IMR-90 (cell line): ENCODE measurements around the gene TM2D1. TPM values are rescaled to one million over a fixed set of nuclear protein-coding genes. Genes with fewer than 3 reads are reported as not detected.

ENCODE experiments used
- ATAC-seq: fragments of 200-7000 bp; cut with Tn5 transposase; 2 replicates; pipeline ENCODE4 v1.9.1; 2020; ENCODE audit warnings: low read depth, mild to moderate bottlenecking, moderate library complexity
- BruUV-seq: library from RNA; stranded (reverse); fragments of 400-500 nt; replicated peaks from 2 replicates; lab custom pipeline; 2021; lab: Mats Ljungman, UMichigan
- CTCF ChIA-PET: fragments of 300-600 bp; formaldehyde crosslinking; extraction: SDS; loops from one replicate; lab custom pipeline; 2021; ENCODE audit warnings: antibody characterized with exemption; lab: Yijun Ruan, JAX
- POLR2A ChIA-PET: fragments of 300-600 bp; sonication (Branson Sonifier 250); formaldehyde crosslinking; loops from one replicate; lab custom pipeline; 2022; ENCODE audit warnings: antibody characterized with exemption; ENCODE audit not compliant: unreplicated experiment; lab: Charles Lee
- DNase-seq: peaks from one replicate; pipeline ENCODE4 v3.0.0; 2013
- H2AFZ ChIP-seq: replicated peaks from 2 replicates; pipeline ENCODE3; 2013; ENCODE audit warnings: low read length, mild to moderate bottlenecking; ENCODE audit not compliant: poor library complexity
- H2AK5ac ChIP-seq: 2 replicates; pipeline ENCODE4 v1.6.1; 2013; ENCODE audit warnings: low read depth, low read length, inconsistent platforms
- H2AK9ac ChIP-seq: replicated peaks from 2 replicates; pipeline ENCODE3; 2013; ENCODE audit warnings: mild to moderate bottlenecking, low read depth, low read length, moderate library complexity; ENCODE audit not compliant: poor library complexity
- H2BK120ac ChIP-seq: 2 replicates; pipeline ENCODE4 v1.6.1; 2013; ENCODE audit warnings: low read depth, low read length, inconsistent platforms
- H2BK15ac ChIP-seq: 3 replicates; pipeline ENCODE4 v1.6.1; 2013; ENCODE audit warnings: low read depth, low read length, inconsistent platforms
- H2BK20ac ChIP-seq: 2 replicates; pipeline ENCODE4 v1.6.1; 2013; ENCODE audit warnings: low read depth, mild to moderate bottlenecking, inconsistent platforms, low read length, moderate library complexity
- H2BK5ac ChIP-seq: 2 replicates; pipeline ENCODE4 v1.6.1; 2013; ENCODE audit warnings: mild to moderate bottlenecking, low read depth, low read length, inconsistent platforms; ENCODE audit not compliant: poor library complexity, severe bottlenecking
- H3K14ac ChIP-seq: replicated peaks from 2 replicates; pipeline ENCODE4 v1.6.1; 2013; ENCODE audit warnings: low read depth, low read length, inconsistent platforms
- H3K18ac ChIP-seq: 2 replicates; pipeline ENCODE4 v1.6.1; 2013; ENCODE audit warnings: low read depth, low read length, control low read depth
- H3K23ac ChIP-seq: 2 replicates; pipeline ENCODE4 v1.6.1; 2013; ENCODE audit warnings: low read depth, low read length, inconsistent platforms
- H3K27ac ChIP-seq: 2 replicates; pipeline ENCODE4 v1.5.1; 2013; ENCODE audit warnings: mild to moderate bottlenecking, control low read depth, low read length; ENCODE audit not compliant: insufficient read depth
- H3K27me3 ChIP-seq: 2 replicates; pipeline ENCODE4 v1.6.1; 2013; ENCODE audit warnings: low read length; ENCODE audit not compliant: control insufficient read depth, insufficient read depth
- H3K36me3 ChIP-seq: 2 replicates; pipeline ENCODE4 v1.6.1; 2013; ENCODE audit warnings: low read length, mixed read lengths; ENCODE audit not compliant: control insufficient read depth, insufficient read depth
- H3K4ac ChIP-seq: 2 replicates; pipeline ENCODE4 v1.6.1; 2013; ENCODE audit warnings: low read depth, low read length, inconsistent platforms
- H3K4me1 ChIP-seq: 2 replicates; pipeline ENCODE4 v1.6.1; 2013; ENCODE audit warnings: low read length, mixed read lengths; ENCODE audit not compliant: control insufficient read depth, insufficient read depth
- H3K4me2 ChIP-seq: 2 replicates; pipeline ENCODE4 v1.6.1; 2013; ENCODE audit warnings: low read depth, mild to moderate bottlenecking, control low read depth, low read length, moderate library complexity
- H3K4me3 ChIP-seq: 2 replicates; pipeline ENCODE4 v1.5.1; 2013; ENCODE audit warnings: low read depth, mild to moderate bottlenecking, control low read depth, low read length, moderate library complexity; ENCODE audit not compliant: insufficient read depth
- H3K56ac ChIP-seq: 2 replicates; pipeline ENCODE4 v1.6.1; 2013; ENCODE audit warnings: low read length, inconsistent platforms; ENCODE audit not compliant: insufficient read depth; ENCODE audit errors: extremely low read depth
- H3K79me1 ChIP-seq, 2 experiments: 2 replicates each; pipeline ENCODE4 v1.6.1; 2013; ENCODE audit warnings: low read length in 2 of 2, inconsistent platforms in 1 of 2, low read depth in 1 of 2
- H3K9ac ChIP-seq: 2 replicates; pipeline ENCODE4 v1.6.1; 2013; ENCODE audit warnings: low read depth, low read length, control low read depth
- H3K9me1 ChIP-seq: 2 replicates; pipeline ENCODE4 v1.6.1; 2013; ENCODE audit warnings: low read length, inconsistent platforms; ENCODE audit not compliant: insufficient read depth
- H3K9me3 ChIP-seq: 2 replicates; pipeline ENCODE4 v1.6.1; 2013; ENCODE audit warnings: low read length; ENCODE audit not compliant: control insufficient read depth, insufficient read depth
- H4K20me1 ChIP-seq: 2 replicates; pipeline ENCODE4 v1.6.1; 2013; ENCODE audit warnings: low read length, inconsistent platforms; ENCODE audit not compliant: insufficient read depth
- H4K5ac ChIP-seq: 2 replicates; pipeline ENCODE4 v1.6.1; 2013; ENCODE audit warnings: mild to moderate bottlenecking, low read depth, low read length, control low read depth
- H4K8ac ChIP-seq, 2 experiments: 2 replicates each; pipeline ENCODE4 v1.6.1; 2013; ENCODE audit warnings: low read depth in 2 of 2, low read length in 2 of 2, control low read depth in 1 of 2, inconsistent platforms in 1 of 2
- H4K91ac ChIP-seq: 2 replicates; pipeline ENCODE4 v1.6.1; 2013; ENCODE audit warnings: low read depth, low read length, inconsistent platforms; ENCODE audit not compliant: insufficient read depth
- FOS ChIP-seq: fragments of 150-350 bp; IDR thresholded peaks from 2 replicates; pipeline ENCODE4 v1.6.1; 2016; ENCODE audit warnings: low read depth, low read length
- NFE2L2 ChIP-seq: fragments of 150-350 bp; IDR thresholded peaks from 2 replicates; pipeline ENCODE4 v1.6.1; 2016; ENCODE audit warnings: low read depth, mild to moderate bottlenecking, low read length
- RAD21 ChIP-seq: IDR thresholded peaks from 2 replicates; pipeline ENCODE4 v1.6.1; 2012; ENCODE audit warnings: low read length, improper control_type of control experiment
- RCOR1 ChIP-seq: IDR thresholded peaks from 2 replicates; pipeline ENCODE4 v1.6.1; 2012; ENCODE audit warnings: mild to moderate bottlenecking, low read length, improper control_type of control experiment; ENCODE audit not compliant: insufficient replicate concordance
- SMC3 ChIP-seq: fragments of 150-350 bp; IDR thresholded peaks from 2 replicates; pipeline ENCODE4 v1.6.1; 2016; ENCODE audit warnings: low read depth, mild to moderate bottlenecking, antibody characterized with exemption, low read length, moderate library complexity
- WGBS, 2 experiments: methylation state at CpG; one replicate each; pipeline versions ENCODE4 v1.1.5 to v1.1.7; 2013; ENCODE audit warnings: missing lambda C conversion rate in 2 of 2; ENCODE audit not compliant: insufficient read length in 1 of 2; ENCODE audit errors: extremely low coverage in 2 of 2; 5-methylcytosine and 5-hydroxymethylcytosine counted together
- dilution Hi-C: fragments of 300-500 bp; cut with HindIII; formaldehyde crosslinking; loops from one replicate; pipeline ENCODE4 v1.14.3; 2018; ENCODE audit warnings: low sequenced_read_pairs; ENCODE audit not compliant: unreplicated experiment
- in situ Hi-C: fragments of 300-500 bp; cut with MboI; formaldehyde crosslinking; loops from 3 replicates; pipeline ENCODE4 v1.14.3; 2019; ENCODE audit warnings: low sequenced_read_pairs, inconsistent platforms, mixed read lengths
- intact Hi-C: fragments of 100-400 bp; cut with micrococcal nuclease; formaldehyde crosslinking; loops from 2 replicates; pipeline ENCODE4 v1.10.0; 2022
- polyA plus RNA-seq, 3 experiments: library from polyadenylated mRNA; depleted of rRNA; stranded (reverse); fragments of >200 nt; gene quantifications; 2 replicates each; pipeline ENCODE4 v1.2.3, GENCODE V29; 2012; ENCODE audit warnings: low replicate concordance in 1 of 3
- total RNA-seq: library from RNA; depleted of rRNA; stranded (reverse); fragments of >200 nt; gene quantifications from 2 replicates; pipeline ENCODE4 v1.2.3, GENCODE V29; 2012
- TF ChIP-seq, protein P1 (sequence below): conservative IDR thresholded peaks from 2 replicates; pipeline ENCODE4 v1.5.1; 2012; ENCODE audit warnings: mild to moderate bottlenecking, low read depth, low read length, improper control_type of control experiment

The TM2D1 gene
- total and polyA plus RNA-seq, 2 of the 4 experiments (the other 2 are of a cell fraction), result 14.3 to 32.7 TPM

DNA sequence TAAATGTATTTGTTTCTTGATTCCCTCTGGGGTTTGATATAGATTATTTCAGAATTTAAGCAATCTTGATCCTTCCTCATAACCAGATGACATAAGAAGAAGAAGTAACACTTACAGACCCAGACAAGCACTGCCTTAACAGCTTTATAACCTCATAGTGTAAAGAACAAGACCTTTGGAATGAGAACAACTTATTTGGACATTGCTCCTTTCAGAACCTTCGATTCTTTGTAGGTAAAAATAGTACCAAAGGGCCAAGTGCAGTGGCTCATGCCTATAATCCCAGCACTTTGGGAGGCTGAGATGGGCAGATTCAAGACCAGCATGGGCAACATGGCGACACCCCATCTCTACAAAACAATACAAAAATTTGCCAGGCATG lies 15.0 kb downstream of the TM2D1 start:
- no peaks in the 10 kb centered on the region for H3K9me3 ChIP-seq
- WGBS, 2 experiments, result no CpG with 5 or more reads among the region's 2 CpGs
- H2AFZ ChIP-seq, result no peak overlapping the region
- peaks cover 4% of the 10 kb centered on the region; the same call in 1 of the 2 replicates for H3K4me1 ChIP-seq
- peaks cover 6% of the 10 kb centered on the region; the same call in 1 of the 2 replicates for H4K20me1 ChIP-seq
- no peak overlapping the region for H3K14ac ChIP-seq
- no peak overlapping the region for H3K4ac ChIP-seq
- intact Hi-C loops, result no loop called here
- no peak overlapping the region for H2AK5ac ChIP-seq
- CTCF ChIA-PET, result no interaction called here
- H3K9me1 ChIP-seq, result no peaks in the 10 kb centered on the region
- no peak overlapping the region for H2AK9ac ChIP-seq
- no peak overlapping the region for H4K5ac ChIP-seq
- peaks cover 20 to 27% of the 10 kb centered on the region in 2 experiments for H3K79me1 ChIP-seq
- in situ Hi-C loops, result no loop called here
- no peak overlapping the region for H3K23ac ChIP-seq
- no peak overlapping the region for H2BK5ac ChIP-seq
- H2BK120ac ChIP-seq, result no peak overlapping the region
- H3K9ac ChIP-seq, result no peak overlapping the region
- no TSS peak for BruUV-seq
- H4K8ac ChIP-seq, result no peak overlapping the region
- dilution Hi-C loops, result no loop called here
- peaks cover 15% of the 10 kb centered on the region for H3K36me3 ChIP-seq
- H3K4me2 ChIP-seq, result no peak overlapping the region
- no peak overlapping the region for H3K18ac ChIP-seq
- no peak for DNase-seq
- ATAC-seq, result no peak
- H3K27me3 ChIP-seq, result no peaks in the 10 kb centered on the region
- no peak overlapping the region for H2BK15ac ChIP-seq
- H3K56ac ChIP-seq, result no peak overlapping the region
- no peak overlapping the region for H2BK20ac ChIP-seq
- no peak overlapping the region for H4K91ac ChIP-seq
- H3K27ac ChIP-seq, result no peak overlapping the region
- TF ChIP-seq SMC3 (no peak), RCOR1 (no peak), RAD21 (no peak), FOS (no peak), NFE2L2 (no peak)
- TF ChIP-seq, protein P1, sequence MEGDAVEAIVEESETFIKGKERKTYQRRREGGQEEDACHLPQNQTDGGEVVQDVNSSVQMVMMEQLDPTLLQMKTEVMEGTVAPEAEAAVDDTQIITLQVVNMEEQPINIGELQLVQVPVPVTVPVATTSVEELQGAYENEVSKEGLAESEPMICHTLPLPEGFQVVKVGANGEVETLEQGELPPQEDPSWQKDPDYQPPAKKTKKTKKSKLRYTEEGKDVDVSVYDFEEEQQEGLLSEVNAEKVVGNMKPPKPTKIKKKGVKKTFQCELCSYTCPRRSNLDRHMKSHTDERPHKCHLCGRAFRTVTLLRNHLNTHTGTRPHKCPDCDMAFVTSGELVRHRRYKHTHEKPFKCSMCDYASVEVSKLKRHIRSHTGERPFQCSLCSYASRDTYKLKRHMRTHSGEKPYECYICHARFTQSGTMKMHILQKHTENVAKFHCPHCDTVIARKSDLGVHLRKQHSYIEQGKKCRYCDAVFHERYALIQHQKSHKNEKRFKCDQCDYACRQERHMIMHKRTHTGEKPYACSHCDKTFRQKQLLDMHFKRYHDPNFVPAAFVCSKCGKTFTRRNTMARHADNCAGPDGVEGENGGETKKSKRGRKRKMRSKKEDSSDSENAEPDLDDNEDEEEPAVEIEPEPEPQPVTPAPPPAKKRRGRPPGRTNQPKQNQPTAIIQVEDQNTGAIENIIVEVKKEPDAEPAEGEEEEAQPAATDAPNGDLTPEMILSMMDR, result no peak
- POLR2A ChIA-PET, result no interaction called here
- no peak overlapping the region for H3K4me3 ChIP-seq
